GM18517 (cell line): ENCODE data around the gene CHPF2.

Experiments
- ATAC-seq: cut with Tn5 transposase; IDR thresholded peaks from one replicate; pipeline ENCODE4 v1.9.1; 2021; ENCODE audit warnings: mild to moderate bottlenecking, moderate library complexity; ENCODE audit not compliant: unreplicated experiment

Gene CHPF2

GRCh38 chr7:151282111-151282510 is 49.8 kb downstream of the CHPF2 start:
- no peak for ATAC-seq

- ATAC-seq: no peak
These were observed 51.0 kb downstream of the CHPF2 start for GRCh38 chr7:151283302-151283701.

GRCh38 chr7:151286148-151286547 is 53.9 kb downstream of the CHPF2 start:
- no peak for ATAC-seq
